Body of pancreas (tissue), 4 donors: ENCODE data around the gene GDF7.

ENCODE experiments used
- CTCF ChIP-seq, 7 experiments: fragments of 450-650 bp in 4 of 7; fragments of 200-600 bp in 3 of 7; sonication (generic) in 3 of 7; IDR thresholded peaks; one replicate each; pipeline ENCODE4 v1.5.1; 2016 to 2019; ENCODE audit warnings: antibody characterized with exemption in 7 of 7
- POLR2A ChIP-seq, 3 donors: fragments of 450-650 bp; IDR thresholded peaks; one replicate each; pipeline ENCODE4 v1.6.1; 2016; ENCODE audit warnings: antibody characterized with exemption in 3 of 3, mild to moderate bottlenecking in 2 of 3

GRCh38 chr2:20637147-20637546 is 29.8 kb upstream of the GDF7 start:
- TF ChIP-seq CTCF (IDR thresholded peaks at IDR 0.05), result no peak
- no peak for TF ChIP-seq POLR2A (IDR thresholded peaks at IDR 0.05)
